Stimulated activated CD4-positive, alpha-beta T cell treated with anti-CD3 and anti-CD28 coated beads, Interleukin-1b, Interleukin-23, amount 100 ng/mL, for 1 hour (primary cell): ENCODE data around the gene MINDY4.

ENCODE experiments used
- DNase-seq, 2 donors: peaks; one replicate each; pipeline ENCODE4 v3.0.0-alpha.2; 2020; ENCODE audit warnings: low read depth in 2 of 2

Gene MINDY4

GRCh38 chr7:30900803-30901362 lies 129.7 kb downstream of the MINDY4 start:
- no peak for DNase-seq

DNA sequence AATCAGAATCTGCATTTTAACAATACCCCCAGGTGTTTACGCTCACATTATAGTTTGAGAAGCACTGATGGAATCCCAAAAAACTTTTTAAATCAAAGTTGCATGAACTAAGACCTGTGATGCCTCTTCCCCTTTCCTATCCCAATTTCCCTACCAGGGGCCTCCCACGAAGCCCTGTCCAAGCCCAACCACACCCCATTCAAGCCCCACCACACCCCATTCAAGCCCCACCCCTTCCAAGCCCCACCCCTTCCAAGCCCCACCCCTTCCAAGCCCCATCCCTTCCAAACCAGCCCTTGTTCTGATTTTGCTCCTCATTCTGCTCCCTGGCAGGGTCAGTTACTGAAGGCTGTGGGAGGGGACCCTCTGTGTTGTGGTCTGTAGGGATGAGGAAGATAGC lies 130.6 kb downstream of the MINDY4 start:
- DNase-seq = no peak

- DNase-seq = no peak
Measured at GRCh38 chr7:30902466-30902865, 131.2 kb downstream of the MINDY4 start.

DNA sequence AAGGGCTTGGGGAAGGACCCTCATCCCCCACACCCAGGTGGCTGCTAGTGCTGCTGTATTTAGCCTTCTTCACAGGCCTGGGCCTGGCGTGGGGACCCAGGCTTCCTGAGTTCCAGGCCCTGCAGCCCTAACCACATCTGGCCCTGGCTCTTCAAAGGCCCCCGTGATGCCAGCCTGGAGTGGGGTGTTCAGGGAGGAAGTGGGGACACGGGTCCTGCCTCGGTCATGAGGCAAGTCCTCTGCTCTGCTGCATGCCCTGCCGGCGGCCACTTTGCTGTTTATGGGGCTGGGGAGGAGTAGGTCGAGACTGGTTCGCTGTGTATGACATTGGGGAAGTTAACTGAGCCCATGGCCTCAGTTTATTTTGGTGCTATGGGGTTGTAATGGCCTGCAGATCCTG lies 131.9 kb downstream of the MINDY4 start:
- DNase-seq = no peak

DNA sequence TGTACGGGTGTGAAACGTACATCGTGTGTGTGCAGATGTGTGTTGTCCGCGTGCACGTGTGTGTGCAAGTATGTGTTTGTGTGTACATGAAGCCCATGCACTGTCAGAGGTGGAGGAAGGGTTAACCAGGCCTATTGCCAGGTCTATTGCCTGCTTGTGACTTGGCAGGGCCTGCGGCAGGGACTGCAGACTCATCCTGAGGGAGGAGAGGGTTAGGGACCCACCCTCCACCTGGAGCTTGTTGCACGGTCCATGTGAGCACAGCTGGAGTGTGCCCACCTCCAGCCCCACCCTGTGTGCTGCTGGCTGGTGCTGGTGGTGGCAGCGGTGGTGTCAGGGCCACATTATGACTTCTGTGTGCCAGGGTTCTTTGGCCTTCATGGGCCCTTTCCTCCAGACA lies 133.3 kb downstream of the MINDY4 start:
- DNase-seq = no peak

DNA sequence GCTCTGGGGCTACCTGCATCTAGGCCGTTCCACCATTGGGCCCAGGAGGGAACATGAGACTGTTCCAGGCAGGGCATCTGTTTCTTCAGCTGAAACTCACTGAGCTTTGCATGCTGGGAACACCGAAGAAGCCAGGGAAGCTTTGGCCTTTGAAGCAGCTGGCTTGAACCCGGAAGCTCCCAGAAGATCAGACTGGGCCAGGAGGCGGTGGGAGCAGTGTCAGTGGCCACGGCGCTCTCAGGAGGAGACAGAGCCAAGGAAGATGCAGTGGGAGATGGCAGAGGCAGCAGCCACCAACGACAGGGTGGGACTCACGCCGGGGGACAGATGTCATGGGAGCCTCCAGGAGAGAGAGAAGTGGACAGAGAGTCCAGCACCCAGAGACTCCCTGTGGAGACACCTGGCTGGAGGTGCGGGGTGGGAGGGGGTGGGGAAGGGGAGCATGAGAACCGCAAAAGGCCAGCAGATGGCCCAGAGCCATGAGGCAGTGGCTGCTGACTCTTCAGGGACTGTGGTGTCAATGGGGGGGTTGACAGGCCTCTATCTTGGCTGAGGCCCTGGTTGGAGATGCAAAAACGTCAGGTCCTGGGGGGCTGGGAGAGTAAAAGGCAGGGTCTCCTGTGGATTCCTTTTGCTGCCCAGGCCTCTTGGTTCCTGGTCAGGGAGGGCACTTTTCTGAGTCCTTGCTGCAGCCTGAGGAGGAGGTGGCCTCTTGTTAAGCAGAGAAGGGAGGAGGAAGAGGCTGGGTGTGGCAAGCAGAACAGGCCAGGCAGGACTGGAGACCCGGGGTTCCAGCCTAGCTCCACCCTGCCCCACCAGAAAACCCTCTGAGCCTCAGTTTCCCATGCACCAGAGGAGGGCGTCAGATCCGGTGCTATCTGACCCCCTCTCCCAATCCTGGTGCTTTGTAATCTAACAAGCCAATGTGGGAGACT lies 134.1 kb downstream of the MINDY4 start:
- DNase-seq = no peak

DNA sequence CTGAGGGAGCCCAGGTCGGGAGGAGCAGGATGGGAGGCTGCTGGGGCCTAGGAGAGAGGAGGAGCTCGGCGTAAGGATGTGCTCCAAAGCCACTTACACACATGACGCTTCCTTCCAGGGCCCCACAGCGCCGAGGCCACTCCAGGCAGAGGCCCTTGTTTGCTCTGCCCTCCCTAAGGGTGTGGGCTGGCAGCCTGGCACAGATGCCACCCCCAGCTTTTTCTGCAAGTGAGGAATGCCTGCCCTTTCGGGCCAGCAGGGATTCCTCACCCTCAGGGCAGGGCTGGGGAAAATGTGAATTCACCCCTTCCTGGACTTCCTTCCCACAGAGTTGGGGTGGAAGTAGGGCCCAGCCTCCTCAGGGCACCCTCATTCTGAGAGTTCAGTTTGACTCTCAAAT lies 134.8 kb downstream of the MINDY4 start:
- DNase-seq = no peak

GRCh38 chr7:30906515-30907240 lies 135.5 kb downstream of the MINDY4 start:
- DNase-seq = no peak

DNA sequence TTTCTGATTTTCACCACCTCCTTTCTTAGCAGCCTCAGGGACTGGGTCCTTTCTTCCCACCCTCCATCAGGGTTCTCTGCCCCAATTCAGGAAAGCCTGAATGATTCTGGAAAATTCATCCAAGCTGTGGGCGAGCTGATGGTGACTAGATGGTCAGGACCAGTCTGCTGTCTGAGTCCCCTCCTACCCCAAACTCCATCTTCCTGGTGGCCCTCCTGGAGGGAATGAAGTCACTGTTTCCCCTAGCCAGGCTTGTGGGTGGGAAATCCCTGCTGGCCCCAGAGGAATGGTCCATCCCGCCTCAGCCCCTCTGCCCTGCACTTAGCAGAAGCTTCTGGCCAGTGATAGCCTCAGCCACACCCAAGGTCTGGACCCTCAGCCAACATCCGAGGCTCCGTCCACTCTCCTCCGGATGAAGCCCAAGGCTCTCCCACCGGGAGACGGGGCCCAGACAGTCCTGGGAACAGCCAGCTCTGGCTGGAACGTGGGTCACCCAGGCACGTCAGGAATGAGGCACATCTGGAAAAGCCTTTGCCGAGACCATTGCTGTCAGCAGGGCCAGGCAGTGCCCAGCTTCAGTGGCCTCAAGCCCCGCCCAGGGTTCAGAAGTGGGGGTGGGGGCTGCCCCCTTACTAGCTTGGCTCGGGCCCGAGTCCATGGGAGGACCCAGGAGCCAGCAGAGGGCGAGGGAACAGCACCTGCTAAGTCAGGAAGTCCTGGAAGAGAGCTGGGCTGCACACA lies 136.5 kb downstream of the MINDY4 start:
- no peak for DNase-seq

DNA sequence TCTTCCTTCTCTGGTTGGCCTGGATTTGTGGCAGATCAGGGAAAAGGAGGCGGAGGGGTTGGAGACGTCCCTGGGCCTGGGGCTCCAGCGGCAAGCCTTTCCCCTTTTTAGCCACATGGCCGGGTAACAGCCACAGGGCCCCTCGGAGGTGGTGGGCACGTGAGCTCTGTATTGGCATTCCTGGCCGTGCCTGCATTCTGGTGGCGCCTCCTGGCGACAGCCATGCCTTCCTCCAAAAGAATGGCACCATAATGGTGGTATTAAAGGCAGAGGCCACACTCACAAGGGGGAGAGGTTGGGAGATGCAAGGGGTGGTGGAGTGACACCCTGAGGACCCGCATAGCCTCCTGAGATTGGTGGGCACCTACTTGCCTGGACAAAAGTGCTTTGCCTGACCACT lies 137.5 kb downstream of the MINDY4 start:
- no peak for DNase-seq

- DNase-seq = no peak
Measured at GRCh38 chr7:30909431-30909830, 138.2 kb downstream of the MINDY4 start.

- no peak for DNase-seq
Measured at GRCh38 chr7:30910411-30911073, 139.3 kb downstream of the MINDY4 start.

DNA sequence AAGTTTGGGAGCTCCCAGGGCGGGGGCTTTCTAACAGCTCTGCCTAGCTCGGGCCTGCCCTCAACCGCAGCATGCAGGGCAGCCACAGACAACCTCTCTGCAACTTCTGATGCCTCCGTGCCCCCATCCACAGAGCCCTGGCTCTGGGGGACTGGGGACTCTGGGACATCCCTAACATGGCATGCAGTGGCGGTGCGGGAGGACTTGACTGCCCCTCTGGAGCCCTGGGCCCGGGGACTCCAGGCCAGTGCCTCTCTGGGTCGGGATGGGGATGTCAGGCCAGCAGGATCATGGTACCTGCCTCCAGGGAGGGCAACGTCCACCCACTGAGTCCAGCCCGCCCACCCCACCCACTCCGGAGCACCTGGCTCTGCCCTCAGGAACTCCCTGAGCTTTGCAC lies 139.9 kb downstream of the MINDY4 start:
- DNase-seq = no peak

- no peak for DNase-seq
Measured at GRCh38 chr7:30911561-30911969, 140.3 kb downstream of the MINDY4 start, which contains the start of gene AQP1. TSS of gene AQP1 (plus strand) at chr7:30911853. CDS start at chr7:30911910, 57 bp downstream.

GRCh38 chr7:30912021-30912730 lies 141.0 kb downstream of the MINDY4 start:
- DNase-seq = no peak

DNA sequence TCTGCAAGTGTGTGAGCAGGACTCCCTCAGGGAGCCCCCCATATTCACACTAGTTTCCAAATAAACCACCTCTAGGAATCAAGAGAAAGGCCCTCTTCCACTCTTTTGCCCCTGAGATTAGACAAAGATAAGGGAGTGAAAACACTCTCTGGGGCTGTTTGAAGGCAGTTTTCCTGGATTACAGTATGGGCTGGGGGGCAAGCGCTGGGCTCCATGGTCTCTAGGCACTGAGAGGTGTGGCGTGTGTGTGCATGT lies 141.4 kb downstream of the MINDY4 start:
- no peak for DNase-seq

DNA sequence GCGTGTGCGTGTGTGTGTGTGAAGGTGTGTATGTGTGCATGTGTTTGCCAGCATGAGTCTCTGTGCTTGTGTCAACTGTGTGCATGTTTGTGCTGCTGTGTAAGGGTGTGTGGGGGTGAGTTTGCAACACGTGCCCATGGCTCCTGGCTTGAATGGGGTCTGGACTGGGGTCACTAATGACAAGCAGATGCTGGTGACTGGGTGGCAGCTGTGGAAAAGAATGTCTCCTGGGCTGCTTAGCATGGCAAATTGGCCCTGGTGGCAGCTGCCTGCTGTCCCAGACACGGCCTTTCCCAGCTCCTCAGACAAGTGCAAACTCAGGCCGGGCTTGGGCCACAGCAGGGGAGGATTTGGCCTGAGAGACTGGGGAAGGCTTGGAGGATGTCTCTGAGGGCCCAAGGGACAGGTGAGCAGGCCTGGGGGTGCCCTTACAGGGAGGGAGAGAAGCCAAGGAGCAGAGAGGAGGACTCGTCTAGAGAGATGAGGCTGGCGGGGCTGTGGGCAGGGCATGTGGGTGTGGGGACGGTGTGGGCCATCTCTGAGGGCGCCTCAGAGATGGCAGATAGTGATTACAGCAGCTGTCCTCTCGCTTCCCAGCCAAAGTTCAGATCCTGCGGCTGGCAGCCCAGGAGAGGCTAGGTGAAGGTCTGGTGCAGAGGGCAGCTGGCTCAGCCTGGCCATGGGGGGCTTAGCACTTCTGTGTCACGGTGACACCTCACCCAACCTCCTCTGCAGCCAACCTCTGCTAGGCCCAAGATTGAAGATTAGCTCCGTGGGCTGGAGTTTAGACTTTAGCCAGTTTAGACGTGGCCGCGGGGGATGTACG lies 142.0 kb downstream of the MINDY4 start:
- DNase-seq = no peak

DNA sequence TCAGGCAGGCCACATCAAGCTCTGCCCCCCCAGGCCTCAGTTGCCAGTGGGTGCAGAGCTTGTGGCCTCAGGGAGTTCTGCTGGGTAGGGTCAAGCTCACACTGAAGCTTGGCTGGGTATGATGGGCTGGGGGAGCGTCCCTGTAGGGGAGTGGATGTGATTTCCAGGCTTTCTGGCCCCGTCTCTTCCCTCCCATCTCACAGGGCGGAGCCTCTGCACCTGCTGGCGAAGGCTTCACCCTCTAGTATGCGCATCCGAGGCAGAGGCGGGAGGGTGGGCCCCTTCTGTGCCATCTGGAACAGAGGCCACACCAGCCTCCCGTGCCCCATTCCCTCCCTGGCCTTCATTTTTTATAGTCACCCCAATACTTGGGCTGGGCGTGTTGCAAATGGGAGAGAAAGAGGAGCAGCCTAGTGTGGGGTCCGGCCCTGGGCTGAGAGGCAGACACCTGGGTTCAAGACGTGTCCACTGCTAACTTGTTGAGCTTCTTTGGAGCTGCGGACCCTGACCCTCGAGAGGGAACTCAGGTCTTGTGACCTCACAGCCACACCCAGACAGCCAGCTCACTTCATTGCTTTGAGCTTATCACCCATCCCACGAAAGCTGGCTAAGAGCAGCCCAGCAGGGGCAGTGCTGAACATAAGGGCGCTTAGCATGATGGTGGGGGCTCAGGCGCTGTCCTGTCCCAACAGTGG lies 142.8 kb downstream of the MINDY4 start:
- DNase-seq = no peak

- DNase-seq = no peak
Measured at GRCh38 chr7:30914596-30914995, 143.4 kb downstream of the MINDY4 start.
